ENCODE measurements around the gene RPRD1B.

DNA sequence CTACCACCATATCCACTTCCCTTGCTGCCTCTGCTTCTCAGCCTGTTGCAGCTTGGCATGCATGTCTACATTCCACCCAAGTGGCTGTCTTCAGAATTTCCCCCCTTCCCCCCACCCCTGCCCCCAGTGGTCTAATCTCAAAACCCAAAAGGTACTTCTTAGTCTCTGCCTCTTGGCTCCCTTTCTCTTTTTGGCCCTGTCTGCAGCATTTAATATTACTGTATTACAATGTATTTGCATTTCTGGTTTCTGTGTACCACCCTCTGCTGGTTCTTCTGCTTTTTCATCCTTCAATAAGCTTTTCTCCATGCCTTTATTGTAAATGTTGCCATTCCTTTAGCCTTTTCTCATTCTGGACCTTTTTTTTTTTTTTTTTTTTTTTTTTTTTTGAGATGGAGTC, 43.0 kb downstream of the RPRD1B start:
- no peak for TF ChIP-seq EZH2 (IDR thresholded peaks at IDR 0.05)
- TF ChIP-seq CTCF (IDR thresholded peaks at IDR 0.05) = no peak
- TF ChIP-seq EZH2phosphoT487 (IDR thresholded peaks at IDR 0.05) = no peak
